Measurements from ENCODE around the gene KRTAP29-1.
"Not testable (repeated sequence)": the region's sequence is repeated elsewhere in the genome, so short reads cannot be mapped to it uniquely, and the experiment has no call there.

Gene KRTAP29-1

DNA sequence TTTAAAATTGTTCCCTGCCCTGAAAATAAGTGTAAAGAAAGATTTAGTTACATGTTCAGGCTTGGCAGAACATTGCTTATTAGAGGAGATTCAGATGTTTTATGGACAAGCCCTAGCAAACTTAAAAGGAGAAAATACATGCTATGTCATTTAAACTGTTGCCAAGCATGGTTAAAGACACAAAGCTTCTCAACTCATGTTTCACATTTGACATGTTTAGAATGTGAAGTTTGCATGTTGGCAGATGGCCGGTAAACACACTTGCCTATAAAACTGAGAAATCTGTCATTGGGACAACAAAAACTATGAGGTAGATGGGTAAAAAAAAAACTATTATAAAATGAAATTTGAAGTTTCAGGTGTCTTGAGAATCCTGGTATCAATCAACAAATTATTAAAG, 5.8 kb downstream of the KRTAP29-1 start:
- DNase-seq = no peak

DNA sequence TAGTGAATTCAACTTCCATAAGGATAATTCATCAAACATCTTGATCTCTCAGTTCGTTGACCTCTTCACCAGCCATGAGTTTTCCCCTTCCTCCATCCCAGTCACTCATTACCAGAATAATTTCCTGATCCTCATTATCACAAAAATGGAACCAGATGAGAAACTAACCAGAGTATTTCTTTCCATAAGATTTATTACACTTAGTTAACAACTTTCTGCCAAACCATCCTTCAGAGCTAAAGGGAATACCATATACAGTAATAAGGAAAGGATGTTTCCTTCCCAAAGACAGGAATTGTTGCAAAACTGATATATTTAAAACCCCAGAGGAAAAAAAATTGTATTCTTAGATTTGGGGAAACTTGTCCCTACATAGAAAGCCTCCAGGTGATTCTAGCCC, 8.6 kb downstream of the KRTAP29-1 start:
- DNase-seq = no peak

DNA sequence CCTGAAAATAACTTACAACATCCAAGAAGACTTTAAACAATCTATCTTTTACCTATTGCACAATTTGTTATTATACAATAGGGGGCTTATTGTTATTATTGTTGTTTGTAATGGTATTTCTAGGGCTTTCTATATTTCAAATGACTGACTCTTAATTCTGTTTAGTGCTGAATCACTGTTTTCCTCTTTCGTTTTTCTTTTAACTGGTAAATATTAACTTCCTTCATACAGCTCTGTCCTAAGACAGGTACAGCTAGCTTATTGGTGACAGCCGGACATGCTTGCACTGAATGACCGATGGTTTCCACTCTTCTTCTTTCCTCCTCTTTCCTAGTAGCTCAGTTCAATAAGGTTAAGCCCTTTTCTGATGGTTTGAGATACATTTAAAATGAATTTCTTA, 15.6 kb downstream of the KRTAP29-1 start:
- DNase-seq = no peak

DNA sequence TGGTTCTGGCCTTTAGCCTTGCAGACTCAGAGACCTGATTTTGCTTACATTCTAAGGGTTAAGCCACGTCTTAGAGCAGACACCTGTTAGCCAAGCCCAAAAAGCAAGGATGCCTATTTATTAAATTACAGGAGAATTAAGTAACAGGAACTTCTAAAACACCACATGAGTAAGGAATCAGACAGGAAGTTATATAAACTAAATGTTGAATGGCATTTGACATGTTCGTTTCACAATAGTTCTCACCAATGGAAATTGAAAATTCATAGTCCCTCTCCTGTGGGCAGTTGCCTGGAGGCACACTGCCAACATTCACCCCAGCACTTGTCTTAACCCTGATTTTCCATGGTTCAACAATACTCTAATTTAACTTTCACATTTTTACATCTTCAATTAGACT, 18.1 kb downstream of the KRTAP29-1 start:
- DNase-seq = no peak

DNA sequence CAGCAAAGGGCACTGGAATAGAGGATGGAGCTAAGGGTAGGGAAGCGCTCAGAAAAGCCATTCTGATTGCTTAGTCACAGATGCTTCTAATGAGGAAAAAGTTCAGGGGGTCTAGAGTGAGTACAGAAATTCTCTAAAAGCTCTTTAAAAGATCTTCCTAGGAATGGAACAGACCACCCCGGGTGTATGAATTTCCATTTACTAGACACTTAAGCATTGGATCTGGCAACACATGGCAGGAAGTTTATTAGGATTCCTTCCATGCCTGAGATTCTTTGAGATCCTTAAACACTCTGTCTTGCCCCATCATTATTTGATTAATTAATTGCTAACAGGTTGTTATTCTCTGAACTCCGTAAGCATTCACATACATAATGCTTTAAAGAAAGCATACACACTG, 18.6 kb downstream of the KRTAP29-1 start:
- no peak for DNase-seq

DNA sequence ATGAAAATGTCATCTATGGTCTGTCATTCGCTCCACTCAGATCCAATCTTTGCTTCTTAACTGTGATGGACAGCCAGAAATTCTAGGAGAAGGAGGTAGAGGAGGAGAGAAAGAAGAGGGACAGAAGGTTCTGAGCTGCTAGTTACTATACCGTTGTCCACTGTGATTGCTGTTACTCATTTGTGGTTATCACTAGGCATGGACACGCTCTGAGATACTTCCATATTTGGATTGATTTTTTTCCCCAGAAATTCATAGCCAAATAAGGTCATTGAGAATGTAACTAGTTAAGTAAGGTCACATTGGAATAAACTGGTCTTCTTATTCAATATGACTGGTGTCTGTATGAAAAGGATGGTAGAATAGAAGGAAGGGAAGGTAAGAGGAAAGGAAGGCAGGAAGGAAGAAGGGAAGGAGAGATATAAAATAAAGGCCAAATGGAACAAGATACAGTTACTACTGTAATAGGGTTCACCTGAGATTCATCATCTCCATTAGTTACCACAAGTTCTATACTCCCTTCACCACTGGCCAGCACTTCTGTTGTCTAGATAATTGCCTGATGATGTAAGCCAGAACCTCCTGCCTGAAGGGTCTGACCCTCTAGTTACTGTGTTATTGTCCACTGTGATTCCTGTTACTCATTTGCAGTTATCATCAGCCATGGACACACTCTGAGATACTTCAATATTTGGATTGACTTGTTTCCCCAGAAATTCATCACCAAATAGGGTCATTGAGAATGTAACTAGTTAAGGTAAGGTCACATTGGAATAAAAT, 24.3 kb downstream of the KRTAP29-1 start:
- no peak for DNase-seq

DNA sequence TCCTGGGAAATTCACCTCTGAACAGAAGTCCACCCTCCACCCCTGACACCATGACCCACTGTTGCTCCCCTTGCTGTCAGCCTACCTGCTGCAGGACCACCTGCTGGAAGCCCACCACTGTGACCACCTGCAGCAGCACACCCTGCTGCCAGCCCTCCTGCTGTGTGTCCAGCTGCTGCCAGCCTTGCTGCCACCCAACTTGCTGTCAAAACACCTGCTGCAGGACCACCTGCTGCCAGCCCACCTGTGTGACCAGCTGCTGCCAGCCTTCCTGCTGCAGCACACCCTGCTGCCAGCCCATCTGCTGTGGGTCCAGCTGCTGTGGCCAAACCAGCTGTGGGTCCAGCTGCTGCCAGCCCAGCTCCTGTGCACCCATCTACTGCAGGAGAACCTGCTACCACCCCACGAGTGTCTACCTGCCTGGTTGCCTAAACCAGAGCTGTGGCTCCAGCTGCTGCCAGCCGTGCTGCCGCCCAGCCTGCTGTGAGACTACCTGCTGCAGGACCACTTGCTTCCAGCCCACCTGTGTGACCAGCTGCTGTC, 26.9 kb downstream of the KRTAP29-1 start, which contains the start of gene KRTAP9-7:
Gene KRTAP9-7, plus strand, starts transcription at position 51 of the 543 bp plus-strand sequence. Its CDS starts 0 bp downstream, at position 51.
- not testable (repeated sequence) for DNase-seq

DNA sequence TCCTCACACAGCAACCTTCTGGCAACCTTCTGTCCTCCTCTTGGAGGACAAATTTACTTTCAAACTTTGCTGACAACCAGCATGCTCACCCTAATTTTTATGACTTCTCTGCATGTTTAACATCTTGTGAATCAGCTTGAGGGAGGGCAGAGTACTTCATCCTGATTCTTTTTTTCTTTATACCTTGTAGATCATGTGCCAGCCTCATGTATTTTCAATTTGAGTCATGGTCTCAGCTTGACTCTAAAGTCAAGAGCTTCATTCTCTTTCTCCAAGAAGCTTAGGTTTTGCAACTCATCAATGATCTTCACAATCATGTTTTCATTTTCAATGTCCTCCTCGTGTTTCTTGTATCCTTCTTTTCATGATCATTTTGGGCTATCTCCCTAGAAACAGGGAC, 30.8 kb downstream of the KRTAP29-1 start:
- no peak for DNase-seq

DNA sequence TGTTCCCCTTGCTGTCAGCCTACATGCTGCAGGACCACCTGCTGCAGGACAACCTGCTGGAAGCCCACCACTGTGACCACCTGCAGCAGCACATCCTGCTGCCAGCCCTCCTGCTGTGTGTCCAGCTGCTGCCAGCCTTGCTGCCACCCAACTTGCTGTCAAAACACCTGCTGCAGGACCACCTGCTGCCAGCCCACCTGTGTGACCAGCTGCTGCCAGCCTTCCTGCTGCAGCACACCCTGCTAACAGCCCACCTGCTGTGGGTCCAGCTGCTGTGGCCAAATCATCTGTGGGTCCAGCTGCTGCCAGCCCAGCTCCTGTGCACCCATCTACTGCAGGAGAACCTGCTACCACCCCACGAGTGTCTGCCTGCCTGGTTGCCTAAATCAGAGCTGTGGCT, 31.3 kb downstream of the KRTAP29-1 start:
- DNase-seq = not testable (repeated sequence)

DNA sequence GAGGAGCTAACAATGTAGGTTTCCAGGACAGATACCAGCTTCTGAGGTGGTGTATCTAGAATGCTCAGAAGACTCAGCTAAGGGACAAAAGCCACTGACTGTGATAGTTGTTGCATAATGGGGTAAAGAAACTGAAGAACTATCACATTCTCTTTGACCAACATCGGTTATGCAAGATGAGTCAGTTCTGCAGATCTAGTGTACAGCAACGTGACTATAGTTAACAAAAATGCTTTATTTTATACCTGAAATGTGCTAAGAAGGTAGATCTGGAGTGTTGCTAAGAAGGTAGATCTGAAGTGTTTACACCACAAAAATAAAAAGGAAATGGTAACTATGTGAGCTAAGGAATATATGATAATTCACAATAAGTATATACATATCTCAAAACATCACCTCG, 34.9 kb downstream of the KRTAP29-1 start:
- no peak for DNase-seq

DNA sequence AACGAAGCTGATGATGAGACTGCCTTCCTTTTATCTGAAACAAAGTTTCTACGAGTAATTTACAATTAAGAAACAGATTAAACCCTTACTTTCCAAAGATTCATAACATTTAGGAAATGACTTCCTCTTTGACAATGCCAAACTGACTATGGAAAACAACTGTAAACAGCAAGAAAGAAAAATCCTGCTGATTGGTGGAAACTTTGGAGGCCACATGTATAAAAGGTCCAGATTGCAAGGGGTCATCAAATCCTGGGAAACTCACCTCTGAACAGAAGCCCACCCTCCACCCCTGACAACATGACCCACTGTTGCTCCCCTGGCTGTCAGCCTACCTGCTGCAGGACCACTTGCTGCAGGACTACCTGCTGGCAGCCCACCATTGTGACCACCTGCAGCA, 37.6 kb downstream of the KRTAP29-1 start, which contains the start of gene KRTAP9-6:
Gene KRTAP9-6, plus strand, starts transcription at position 301 of the 400 bp plus-strand sequence. Its CDS starts 0 bp downstream, at position 301.
- no peak for DNase-seq

DNA sequence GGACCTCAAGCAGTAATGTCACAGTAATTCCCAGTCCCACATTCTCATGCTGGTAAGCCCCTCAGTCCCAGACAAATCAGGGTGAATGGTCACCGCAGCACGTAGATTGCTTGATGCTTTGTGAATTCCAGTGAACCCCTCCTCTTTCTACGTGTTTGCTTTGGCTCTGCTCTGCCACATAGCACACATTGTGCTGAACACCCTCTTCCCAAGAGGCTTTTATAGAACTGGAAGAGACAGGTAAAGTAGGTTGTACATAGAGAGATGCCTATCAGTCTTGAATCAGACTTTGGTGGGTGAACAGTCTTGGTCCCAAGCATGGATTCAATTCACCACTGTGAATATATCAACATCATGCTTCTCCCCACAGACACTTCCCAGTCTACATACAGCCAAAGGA, 38.1 kb downstream of the KRTAP29-1 start:
- no peak for DNase-seq

DNA sequence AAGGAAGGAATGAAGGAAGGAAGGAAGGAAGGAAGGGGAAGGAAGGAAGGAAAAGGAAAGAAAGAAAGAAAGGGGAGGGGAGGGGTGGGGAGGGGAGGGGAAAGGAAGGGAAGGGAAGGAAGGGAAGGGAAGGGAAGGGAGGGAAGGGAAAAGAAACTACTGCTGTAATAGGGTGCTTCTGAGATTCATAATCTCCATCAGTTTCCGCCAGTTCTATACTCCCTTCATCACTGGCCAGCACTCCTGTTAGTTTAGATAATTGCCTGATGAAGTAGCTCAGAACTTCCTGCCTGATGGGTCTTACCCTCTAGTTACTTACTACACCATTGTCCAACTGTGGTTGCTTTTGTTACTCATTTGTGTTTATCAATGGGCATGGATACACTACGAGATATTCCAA, 39.4 kb downstream of the KRTAP29-1 start:
- DNase-seq = no peak

DNA sequence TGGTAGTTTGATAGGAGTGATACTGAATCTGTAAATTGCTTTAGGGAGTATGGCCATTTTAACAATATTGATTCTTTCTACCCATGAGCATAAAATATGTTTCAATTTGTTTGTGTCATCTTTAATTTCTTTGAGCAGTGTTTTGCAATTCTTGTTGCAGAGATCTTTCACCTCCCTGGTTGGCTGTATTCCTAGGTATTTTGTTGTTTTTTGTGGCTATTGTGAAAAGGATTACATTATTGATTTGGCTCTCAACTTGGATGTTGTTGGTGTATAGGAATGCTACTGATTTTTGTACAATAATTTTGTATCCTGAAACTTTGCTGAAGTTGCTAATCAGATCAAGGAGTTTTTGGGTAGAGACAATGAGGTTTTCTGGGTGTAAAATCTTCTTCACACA, 44.2 kb downstream of the KRTAP29-1 start:
- no peak for DNase-seq

DNA sequence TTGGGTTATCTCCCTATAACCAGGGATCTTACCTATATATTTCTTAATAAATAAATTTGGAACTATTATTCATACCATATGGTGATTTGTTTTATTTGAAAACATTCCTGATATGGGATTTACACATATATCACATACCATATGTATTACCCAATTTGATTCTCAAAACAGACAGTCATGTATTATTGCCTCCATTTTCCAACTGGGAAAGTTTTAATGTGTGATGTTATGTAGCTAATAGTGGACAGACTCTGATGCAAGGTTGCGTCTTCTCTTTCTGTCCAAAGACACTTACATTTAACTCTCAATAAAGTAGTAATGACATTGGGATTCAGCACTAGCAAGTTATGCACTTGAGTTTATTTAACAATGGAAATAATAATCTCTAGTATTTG, 46.4 kb downstream of the KRTAP29-1 start:
- no peak for DNase-seq

DNA sequence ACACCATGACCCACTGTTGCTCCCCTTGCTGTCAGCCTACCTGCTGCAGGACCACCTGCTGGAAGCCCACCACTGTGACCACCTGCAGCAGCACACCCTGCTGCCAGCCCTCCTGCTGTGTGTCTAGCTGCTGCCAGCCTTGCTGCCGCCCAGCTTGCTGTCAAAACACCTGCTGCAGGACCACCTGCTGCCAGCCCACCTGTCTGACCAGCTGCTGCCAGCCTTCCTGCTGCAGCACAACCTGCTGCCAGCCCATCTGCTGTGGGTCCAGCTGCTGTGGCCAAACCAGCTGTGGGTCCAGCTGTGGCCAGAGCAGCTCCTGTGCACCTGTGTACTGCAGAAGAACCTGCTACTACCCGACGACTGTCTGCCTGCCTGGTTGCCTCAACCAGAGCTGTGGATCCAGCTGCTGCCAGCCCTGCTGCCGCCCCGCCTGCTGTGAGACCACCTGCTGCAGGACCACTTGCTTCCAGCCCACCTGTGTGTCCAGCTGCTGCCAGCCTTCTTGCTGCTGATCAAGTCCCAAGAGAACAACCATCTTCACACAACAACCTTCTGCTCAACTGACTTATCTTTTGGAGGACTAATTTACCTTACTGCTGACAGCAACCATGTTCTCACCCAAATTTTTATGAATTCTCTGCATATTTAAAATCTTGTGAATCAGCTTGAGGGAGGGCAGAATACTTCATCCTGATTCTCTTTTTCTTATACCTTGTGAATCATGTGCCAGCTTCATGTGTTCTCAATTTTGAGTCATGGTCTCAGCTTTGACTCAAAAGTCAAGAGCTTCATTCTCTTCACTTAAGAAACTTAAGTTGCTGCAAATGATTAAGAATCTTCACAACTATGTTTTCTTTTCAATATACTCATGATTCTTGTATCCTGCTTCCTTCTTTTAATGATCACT, 47.0 kb downstream of the KRTAP29-1 start, which contains the start of gene KRTAP9-9:
Gene KRTAP9-9, plus strand, starts transcription at position 4 of the 910 bp plus-strand sequence.
- DNase-seq = not testable (repeated sequence)

DNA sequence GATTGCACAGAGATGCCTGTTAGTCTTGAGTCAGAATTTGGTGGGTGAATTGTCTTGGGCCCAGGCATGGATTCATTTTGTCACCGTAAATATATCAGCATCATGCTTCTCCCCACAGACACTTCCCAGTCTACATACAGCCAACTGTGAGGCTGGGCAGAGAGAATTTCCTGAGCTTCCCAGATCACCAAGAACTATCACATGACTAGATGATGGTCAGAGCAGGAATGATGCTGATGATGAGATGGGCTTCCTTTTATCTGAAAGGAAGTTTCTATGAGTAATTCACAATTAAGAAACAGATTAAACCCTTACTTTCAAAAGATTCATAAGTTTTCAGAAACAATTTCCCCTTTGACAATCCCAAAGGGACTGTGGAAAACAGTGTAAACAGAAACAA, 47.8 kb downstream of the KRTAP29-1 start:
- no peak for DNase-seq

Data from NCI-H1694 treated with DMSO at 0.1 percent for 48 hours (cell line).